Neural progenitor cell (in vitro differentiated cells): ENCODE measurements around the gene PDE5A. TPM values are rescaled to one million over a fixed set of nuclear protein-coding genes. Genes with fewer than 3 reads are reported as not detected.

ENCODE experiments used
- DNase-seq: peaks from one replicate; pipeline ENCODE4 v3.0.0-alpha.2; 2016; ENCODE audit warnings: low spot score
- H2AFZ ChIP-seq: fragments of 200-600 bp; sonication (generic); replicated peaks from 2 replicates; pipeline ENCODE4 v1.6.1; 2016; ENCODE audit warnings: antibody characterized with exemption
- H3F3A ChIP-seq: fragments of 200-600 bp; sonication (generic); 2 replicates; pipeline ENCODE4 v1.6.1; 2016; ENCODE audit warnings: antibody characterized with exemption, low read depth
- H3K27ac ChIP-seq: fragments of 200-600 bp; sonication (generic); 2 replicates; pipeline ENCODE4 v1.5.1; 2016; ENCODE audit warnings: mild to moderate bottlenecking
- H3K27me3 ChIP-seq: fragments of 200-600 bp; sonication (generic); 2 replicates; pipeline ENCODE4 v1.6.1; 2016; ENCODE audit warnings: mild to moderate bottlenecking, moderate library complexity
- H3K36me3 ChIP-seq: fragments of 200-600 bp; sonication (generic); 2 replicates; pipeline ENCODE4 v1.5.1; 2016
- H3K4me1 ChIP-seq: fragments of 200-600 bp; sonication (generic); 2 replicates; pipeline ENCODE4 v1.6.1; 2016; ENCODE audit warnings: mixed run types
- H3K4me2 ChIP-seq: fragments of 200-600 bp; sonication (generic); 2 replicates; pipeline ENCODE4 v1.6.1; 2016
- H3K4me3 ChIP-seq: fragments of 200-600 bp; sonication (generic); 2 replicates; pipeline ENCODE4 v1.5.1; 2016
- H3K79me2 ChIP-seq: fragments of 200-600 bp; sonication (generic); 2 replicates; pipeline ENCODE4 v1.6.1; 2016; ENCODE audit warnings: low read depth
- H3K9ac ChIP-seq: fragments of 200-600 bp; sonication (generic); 2 replicates; pipeline ENCODE4 v1.6.1; 2016
- H3K9me3 ChIP-seq: fragments of 200-600 bp; sonication (generic); 2 replicates; pipeline ENCODE4 v1.5.1; 2016; ENCODE audit warnings: low read depth
- H4K20me1 ChIP-seq: fragments of 200-600 bp; sonication (generic); 2 replicates; pipeline ENCODE4 v1.6.1; 2016; ENCODE audit warnings: low read depth
- H3K27ac Mint-ChIP-seq: 3 replicates; pipeline ENCODE4 v1.8.0; 2021; ENCODE audit warnings: mixed read lengths
- H3K27me3 Mint-ChIP-seq: 2 replicates; pipeline ENCODE4 v1.8.0; 2022; ENCODE audit warnings: low read depth, mild to moderate bottlenecking, inconsistent platforms, moderate library complexity, mixed read lengths; ENCODE audit not compliant: insufficient read depth
- H3K36me3 Mint-ChIP-seq: 3 replicates; pipeline ENCODE4 v1.8.0; 2021; ENCODE audit warnings: mixed read lengths
- H3K4me1 Mint-ChIP-seq: 3 replicates; pipeline ENCODE4 v1.8.0; 2021; ENCODE audit warnings: mixed read lengths
- H3K4me3 Mint-ChIP-seq: 3 replicates; pipeline ENCODE4 v1.8.0; 2021; ENCODE audit warnings: mild to moderate bottlenecking, moderate library complexity, mixed read lengths
- H3K9me3 Mint-ChIP-seq: 3 replicates; pipeline ENCODE4 v1.8.0; 2020; ENCODE audit warnings: mixed read lengths
- CTCF ChIP-seq: fragments of 200-600 bp; sonication (generic); IDR thresholded peaks from 2 replicates; pipeline ENCODE4 v1.5.1; 2017; ENCODE audit warnings: antibody characterized with exemption, mild to moderate bottlenecking
- EZH2 ChIP-seq: fragments of 200-600 bp; sonication (generic); IDR thresholded peaks from 2 replicates; pipeline ENCODE4 v1.6.1; 2017; ENCODE audit warnings: antibody characterized with exemption, mild to moderate bottlenecking, moderate library complexity
- EZH2phosphoT487 ChIP-seq: fragments of 200-600 bp; sonication (generic); IDR thresholded peaks from 2 replicates; pipeline ENCODE4 v1.6.1; 2017; ENCODE audit warnings: antibody characterized with exemption
- total RNA-seq: library from RNA; depleted of rRNA; stranded (reverse); fragments of >200 nt; gene quantifications from 2 replicates; pipeline ENCODE4 v1.2.3, GENCODE V29; 2015; ENCODE audit warnings: low replicate concordance

Gene PDE5A
- total RNA-seq, 1 donor from 2014 or later: 32.4 TPM

GRCh38 chr4:119512398-119512797, 116.2 kb downstream of the PDE5A start:
- H3F3A ChIP-seq: no peaks in the 10 kb centered on the region
- H2AFZ ChIP-seq: no peak overlapping the region
- TF ChIP-seq EZH2phosphoT487: no peak
- no peak for TF ChIP-seq CTCF
- H3K27ac Mint-ChIP-seq: peak overlapping the region; percentile 6
- H3K27me3 ChIP-seq: no peaks in the 10 kb centered on the region
- H3K4me3 Mint-ChIP-seq: no peak overlapping the region
- no peaks in the 10 kb centered on the region for H3K4me1 ChIP-seq
- DNase-seq: no peak
- H3K79me2 ChIP-seq: no peaks in the 10 kb centered on the region
- H3K27ac ChIP-seq: no peak overlapping the region
- no peaks in the 10 kb centered on the region for H4K20me1 ChIP-seq
- no peaks in the 10 kb centered on the region for H3K9me3 ChIP-seq
- no peaks in the 10 kb centered on the region for H3K36me3 ChIP-seq
- H3K4me1 Mint-ChIP-seq: peaks cover 8% of the 10 kb centered on the region
- H3K4me3 ChIP-seq: no peak overlapping the region
- no peak overlapping the region for H3K4me2 ChIP-seq
- no peaks in the 10 kb centered on the region for H3K27me3 Mint-ChIP-seq
- H3K36me3 Mint-ChIP-seq: peaks cover 20% of the 10 kb centered on the region
- H3K9ac ChIP-seq: no peak overlapping the region
- H3K9me3 Mint-ChIP-seq: no peaks in the 10 kb centered on the region

GRCh38 chr4:119510395-119511149, 118.0 kb downstream of the PDE5A start:
- H3K36me3 Mint-ChIP-seq: peaks cover 14% of the 10 kb centered on the region
- H3K4me3 Mint-ChIP-seq: no peak overlapping the region
- H3K4me3 ChIP-seq: no peak overlapping the region
- no peak overlapping the region for H3K9ac ChIP-seq
- no peaks in the 10 kb centered on the region for H3K27me3 ChIP-seq
- no peak overlapping the region for H3K27ac ChIP-seq
- no peak overlapping the region for H3K27ac Mint-ChIP-seq
- H2AFZ ChIP-seq: no peak overlapping the region
- H3K4me2 ChIP-seq: no peak overlapping the region
- H3K36me3 ChIP-seq: peaks cover 10% of the 10 kb centered on the region
- H3K4me1 Mint-ChIP-seq: peaks cover 8% of the 10 kb centered on the region
- TF ChIP-seq EZH2phosphoT487 (no peak), EZH2 (no peak)
- DNase-seq: no peak
- H3K79me2 ChIP-seq: no peaks in the 10 kb centered on the region
- no peaks in the 10 kb centered on the region for H3K9me3 ChIP-seq
- H3K4me1 ChIP-seq: no peaks in the 10 kb centered on the region
- no peaks in the 10 kb centered on the region for H3K9me3 Mint-ChIP-seq
- no peaks in the 10 kb centered on the region for H4K20me1 ChIP-seq
- no peaks in the 10 kb centered on the region for H3K27me3 Mint-ChIP-seq
- no peaks in the 10 kb centered on the region for H3F3A ChIP-seq

GRCh38 chr4:119508281-119508680, 120.3 kb downstream of the PDE5A start:
- H3K36me3 Mint-ChIP-seq: peaks cover 20% of the 10 kb centered on the region
- Histone ChIP-seq H3K27ac (no peak overlapping the region), H2AFZ (no peak overlapping the region), H3K27me3 (no peaks in the 10 kb centered on the region), H3K9ac (no peak overlapping the region), H3K4me2 (no peak overlapping the region), H3K4me1 (no peaks in the 10 kb centered on the region), H3K36me3 (peaks cover 17% of the 10 kb centered on the region), H3K79me2 (no peaks in the 10 kb centered on the region), H4K20me1 (no peaks in the 10 kb centered on the region), H3K9me3 (no peaks in the 10 kb centered on the region), H3F3A (no peaks in the 10 kb centered on the region), H3K4me3 (no peak overlapping the region)
- H3K4me1 Mint-ChIP-seq: peaks cover 3% of the 10 kb centered on the region
- no peaks in the 10 kb centered on the region for H3K9me3 Mint-ChIP-seq
- TF ChIP-seq CTCF: no peak
- TF ChIP-seq EZH2phosphoT487: no peak
- no peak for TF ChIP-seq EZH2
- DNase-seq: no peak
- no peak overlapping the region for H3K4me3 Mint-ChIP-seq
- H3K27ac Mint-ChIP-seq: no peak overlapping the region
- no peaks in the 10 kb centered on the region for H3K27me3 Mint-ChIP-seq

GRCh38 chr4:119506806-119507205, 121.8 kb downstream of the PDE5A start:
- no peaks in the 10 kb centered on the region for H3K9me3 Mint-ChIP-seq

More at GRCh38 chr4:119506806-119507205, 121.8 kb downstream of the PDE5A start:
- no peak for DNase-seq
- no peak overlapping the region for H3K9ac ChIP-seq
- H3K4me3 ChIP-seq: no peak overlapping the region
- no peaks in the 10 kb centered on the region for H3K27me3 ChIP-seq
- H3K27me3 Mint-ChIP-seq: no peaks in the 10 kb centered on the region
- H3K27ac Mint-ChIP-seq: no peak overlapping the region
- H3K36me3 ChIP-seq: peaks cover 17% of the 10 kb centered on the region
- TF ChIP-seq CTCF (no peak), EZH2 (no peak), EZH2phosphoT487 (no peak)
- no peak overlapping the region for H2AFZ ChIP-seq
- H3K4me3 Mint-ChIP-seq: no peak overlapping the region
- H4K20me1 ChIP-seq: no peaks in the 10 kb centered on the region
- peaks cover 13% of the 10 kb centered on the region for H3K36me3 Mint-ChIP-seq
- no peak overlapping the region for H3K27ac ChIP-seq
- H3K9me3 ChIP-seq: no peaks in the 10 kb centered on the region
- no peaks in the 10 kb centered on the region for H3K4me1 Mint-ChIP-seq
- no peaks in the 10 kb centered on the region for H3K4me1 ChIP-seq
- no peaks in the 10 kb centered on the region for H3F3A ChIP-seq
- H3K79me2 ChIP-seq: no peaks in the 10 kb centered on the region
- H3K4me2 ChIP-seq: no peak overlapping the region
